GM12878 (cell line): ENCODE results near the gene CAMTA1. TPM values are rescaled to one million over a fixed set of nuclear protein-coding genes. Genes with fewer than 3 reads are reported as not detected.

ENCODE experiments used
- ATAC-seq: fragments of 200-7000 bp; cut with Tn5 transposase; 3 replicates; pipeline ENCODE4 v1.9.1; 2020; ENCODE audit warnings: mild to moderate bottlenecking, moderate library complexity
- BruUV-seq: library from RNA; stranded (reverse); fragments of 400-500 nt; replicated peaks from 2 replicates; lab custom pipeline; 2021; lab: Mats Ljungman, UMichigan
- CTCF ChIA-PET: fragments of 300-600 bp; sonication (Branson Sonifier 250); formaldehyde crosslinking; extraction: SDS; loops from one replicate; lab custom pipeline; 2021; ENCODE audit warnings: inconsistent platforms; lab: Yijun Ruan, JAX
- POLR2A ChIA-PET: fragments of 350-600 bp; formaldehyde crosslinking; extraction: SDS; loops from one replicate; lab custom pipeline; 2021; ENCODE audit warnings: inconsistent platforms; lab: Charles Lee
- RAD21 ChIA-PET: fragments of 300-600 bp; sonication (Branson Sonifier 250); formaldehyde crosslinking; loops from one replicate; lab custom pipeline; 2023; ENCODE audit warnings: antibody characterized with exemption; ENCODE audit not compliant: unreplicated experiment; lab: Charles Lee
- SMC1A ChIA-PET: fragments of 300-600 bp; sonication (Branson Sonifier 250); formaldehyde crosslinking; loops from one replicate; lab custom pipeline; 2023; ENCODE audit not compliant: unreplicated experiment, uncharacterized antibody; lab: Charles Lee
- DNase-seq: peaks from one replicate; pipeline ENCODE4 v3.0.0-alpha.2; 2011; ENCODE audit warnings: low read depth, low spot score
- FAIRE-seq: peaks from 3 replicates; lab custom pipeline; 2011; peaks lifted over from hg19 to GRCh38; lab: Jason Lieb, UNC
- H2AFZ ChIP-seq: 2 replicates; pipeline ENCODE4 v1.6.0; 2011; ENCODE audit warnings: low read depth, low read length, control low read depth; ENCODE audit not compliant: control insufficient read depth
- H3K27ac ChIP-seq: 2 replicates; pipeline ENCODE4 v1.5.1; 2011; ENCODE audit warnings: control low read depth; ENCODE audit not compliant: control insufficient read depth, insufficient read depth
- H3K27me3 ChIP-seq, 2 experiments: replicated peaks in 1 of 2; 2 replicates each; pipeline versions ENCODE4 v1.6.0 to v1.6.1; 2011; ENCODE audit warnings: low read length in 1 of 2; ENCODE audit not compliant: control insufficient read depth in 2 of 2, insufficient read depth in 2 of 2
- H3K36me3 ChIP-seq, 2 experiments: 2 replicates each; pipeline ENCODE4 v1.5.1; 2011; ENCODE audit warnings: low read length in 1 of 2; ENCODE audit not compliant: control insufficient read depth in 2 of 2, insufficient read depth in 2 of 2
- H3K4me1 ChIP-seq: 2 replicates; pipeline ENCODE4 v1.6.1; 2011; ENCODE audit warnings: mild to moderate bottlenecking, low read length, moderate library complexity, mixed read lengths; ENCODE audit not compliant: control insufficient read depth, insufficient read depth
- H3K4me2 ChIP-seq: 2 replicates; pipeline ENCODE4 v1.6.0; 2011; ENCODE audit warnings: control low read depth; ENCODE audit not compliant: control insufficient read depth, insufficient read depth
- H3K4me3 ChIP-seq: fragments of 200-600 bp; sonication (generic); 2 replicates; pipeline ENCODE4 v1.5.1; 2016
- H3K79me2 ChIP-seq: 2 replicates; pipeline ENCODE4 v1.6.0; 2011; ENCODE audit warnings: low read length; ENCODE audit not compliant: control insufficient read depth, insufficient read depth
- H3K9ac ChIP-seq: 2 replicates; pipeline ENCODE4 v1.8.0; 2011; ENCODE audit warnings: low read length, control low read depth, mixed read lengths; ENCODE audit not compliant: control insufficient read depth, insufficient read depth
- H3K9me3 ChIP-seq: replicated peaks from 3 replicates; pipeline ENCODE4 v1.5.1; 2011; ENCODE audit warnings: mild to moderate bottlenecking, low read length; ENCODE audit not compliant: control insufficient read depth, insufficient read depth
- H4K20me1 ChIP-seq: 2 replicates; pipeline ENCODE4 v1.6.0; 2011; ENCODE audit not compliant: control insufficient read depth, insufficient read depth
- ATF2 ChIP-seq: IDR thresholded peaks from 2 replicates; pipeline ENCODE4 v1.6.1; 2012; ENCODE audit warnings: low read length, inconsistent platforms
- HCFC1 ChIP-seq: fragments of 150-350 bp; IDR thresholded peaks from 2 replicates; pipeline ENCODE4 v1.6.1; 2014; ENCODE audit warnings: low read length
- HDGF ChIP-seq: fragments of 450-650 bp; IDR thresholded peaks from 2 replicates; pipeline ENCODE4 v1.6.1; 2016; ENCODE audit warnings: antibody characterized with exemption
- JUND ChIP-seq: IDR thresholded peaks from 2 replicates; pipeline ENCODE4 v1.6.1; 2012; ENCODE audit warnings: low read depth, mild to moderate bottlenecking, low read length, improper control_type of control experiment, moderate library complexity
- NR2C1 ChIP-seq: fragments of 450-650 bp; IDR thresholded peaks from 2 replicates; pipeline ENCODE4 v1.6.1; 2017; ENCODE audit warnings: antibody characterized with exemption, mild to moderate bottlenecking, moderate library complexity
- POLR2AphosphoS5 ChIP-seq: IDR thresholded peaks from 2 replicates; pipeline ENCODE4 v1.6.1; 2011; ENCODE audit warnings: mild to moderate bottlenecking, low read length, inconsistent platforms
- RAD51 ChIP-seq: fragments of 450-650 bp; IDR thresholded peaks from 2 replicates; pipeline ENCODE4 v1.6.1; 2016; ENCODE audit warnings: moderate library complexity, mild to moderate bottlenecking, inconsistent platforms
- SIN3A ChIP-seq: IDR thresholded peaks from 2 replicates; pipeline ENCODE4 v1.6.1; 2012; ENCODE audit warnings: low read depth, low read length, improper control_type of control experiment
- SMC3 ChIP-seq: IDR thresholded peaks from 2 replicates; pipeline ENCODE4 v1.6.1; 2011; ENCODE audit warnings: low read length, improper control_type of control experiment, borderline replicate concordance
- WGBS: methylation state at CpG from one replicate; pipeline ENCODE4 v1.1.6; 2016; ENCODE audit warnings: low lambda C conversion rate; ENCODE audit not compliant: insufficient replicate concordance, insufficient coverage; ENCODE audit errors: missing lambda C conversion rate; 5-methylcytosine and 5-hydroxymethylcytosine counted together
- in situ Hi-C: fragments of 300-500 bp; cut with MboI; formaldehyde crosslinking; loops from 9 replicates; pipeline ENCODE4 v1.14.3; 2018; ENCODE audit warnings: mixed read lengths
- intact Hi-C: fragments of 100-400 bp; cut with micrococcal nuclease; formaldehyde crosslinking; loops from one replicate; pipeline ENCODE4 v1.14.2; 2022; ENCODE audit not compliant: unreplicated experiment
- polyA plus RNA-seq, 11 experiments: library from polyadenylated mRNA; depleted of rRNA in 4 of 11; unstranded in 6 of 11; stranded (reverse) in 5 of 11; fragments of >200 nt; fragmentation: Nextera tagmentation in 4 of 11; fragmentation: Illumina TruSeq in 1 of 11; extraction: Ambion mirVana in 4 of 11; extraction: Trizol in 1 of 11; gene quantifications; 1 replicate in 1 of 11; 2 replicates in 10 of 11; pipeline versions ENCODE4 v1.2.1 to v1.2.3, GENCODE V29; 2011 to 2016; ENCODE audit warnings: inconsistent platforms in 2 of 11, missing spikeins in 2 of 11, low read depth in 1 of 11
- total RNA-seq, 4 experiments: library from RNA; depleted of rRNA in 3 of 4; stranded (reverse); fragments of >200 nt in 3 of 4; fragmentation: Illumina TruSeq in 1 of 4; extraction: Trizol in 1 of 4; gene quantifications; 2 replicates each; pipeline versions ENCODE4 v1.2.1 to v1.2.3, GENCODE V29; 2013 to 2021

Gene CAMTA1
- total and polyA plus RNA-seq, 10 of the 15 experiments (the other 5 are each of a cell fraction or from before 2014, with no cell fraction given) = 37.7 to 148 (median 76.4) TPM

- Histone ChIP-seq H3K27ac (no peak overlapping the region), H2AFZ (no peak overlapping the region), H3K4me2 (no peak overlapping the region)
- POLR2A ChIA-PET = no interaction called here
- no TSS peak for BruUV-seq
- WGBS = 16% methylated on average over 7 of the region's 7 CpGs
- TF ChIP-seq RAD51 (no peak), NR2C1 (no peak), HCFC1 (no peak), POLR2AphosphoS5 (no peak), JUND (no peak), HDGF (no peak), SMC3 (no peak), ATF2 (no peak), SIN3A (no peak)
- TF ChIP-seq, all 136 proteins: peak for 0
- H3K4me1 ChIP-seq = no peaks in the 10 kb centered on the region
- no peak overlapping the region for H3K4me3 ChIP-seq
- no peak for DNase-seq
- H3K9ac ChIP-seq = no peak overlapping the region
- no peaks in the 10 kb centered on the region for H3K36me3 ChIP-seq
- no peak for ATAC-seq
- H4K20me1 ChIP-seq = no peaks in the 10 kb centered on the region
- no peaks in the 10 kb centered on the region; the same call in 2 of the 3 replicates for H3K9me3 ChIP-seq
- FAIRE-seq = no peak
- in situ Hi-C loops (no loop called here), intact Hi-C loops (no loop called here)
- H3K79me2 ChIP-seq = no peaks in the 10 kb centered on the region
- ChIA-PET CTCF (interaction anchor here (1.1 kb wide), 1 partner anchor 11 kb away, joined by 4 read pairs; no protein-coding TSS in a partner anchor), RAD21 (no interaction called here), SMC1A (no interaction called here)
- no peaks in the 10 kb centered on the region for H3K27me3 ChIP-seq
These were observed 872.8 kb downstream of the CAMTA1 start for GRCh38 chr1:7658099-7658498.
